Activated T-helper 1 cell treated with Interleukin-2 at 50 U/mL for 16 hours (primary cell): Measurements from ENCODE around the gene TMA7B.

Experiments used
- DNase-seq: peaks from one replicate; pipeline ENCODE4 v3.0.0-alpha.2; 2020; ENCODE audit warnings: low read depth

Gene TMA7B

GRCh38 chr22:39954584-39955055, 5.6 kb upstream of the TMA7B start:
- DNase-seq, result no peak

DNA sequence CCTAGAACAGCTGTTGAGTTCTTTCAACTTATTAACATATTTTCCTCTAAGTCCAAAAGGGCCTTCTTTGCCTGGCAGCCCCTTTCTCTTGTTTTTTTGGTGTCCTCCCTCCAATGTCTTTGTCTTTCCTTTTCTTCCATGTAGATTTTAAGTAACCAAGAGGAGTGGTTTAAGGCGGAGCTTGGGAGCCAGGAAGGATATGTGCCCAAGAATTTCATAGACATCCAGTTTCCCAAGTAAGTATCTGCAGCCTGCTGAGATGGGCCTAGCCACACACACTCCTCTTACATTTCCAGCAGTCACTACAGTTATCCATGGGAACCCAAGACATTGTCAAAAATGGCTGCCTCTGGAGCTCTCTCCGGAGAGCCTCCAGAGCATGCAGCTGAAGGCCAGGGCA, 4.5 kb upstream of the TMA7B start:
- no peak for DNase-seq

DNA sequence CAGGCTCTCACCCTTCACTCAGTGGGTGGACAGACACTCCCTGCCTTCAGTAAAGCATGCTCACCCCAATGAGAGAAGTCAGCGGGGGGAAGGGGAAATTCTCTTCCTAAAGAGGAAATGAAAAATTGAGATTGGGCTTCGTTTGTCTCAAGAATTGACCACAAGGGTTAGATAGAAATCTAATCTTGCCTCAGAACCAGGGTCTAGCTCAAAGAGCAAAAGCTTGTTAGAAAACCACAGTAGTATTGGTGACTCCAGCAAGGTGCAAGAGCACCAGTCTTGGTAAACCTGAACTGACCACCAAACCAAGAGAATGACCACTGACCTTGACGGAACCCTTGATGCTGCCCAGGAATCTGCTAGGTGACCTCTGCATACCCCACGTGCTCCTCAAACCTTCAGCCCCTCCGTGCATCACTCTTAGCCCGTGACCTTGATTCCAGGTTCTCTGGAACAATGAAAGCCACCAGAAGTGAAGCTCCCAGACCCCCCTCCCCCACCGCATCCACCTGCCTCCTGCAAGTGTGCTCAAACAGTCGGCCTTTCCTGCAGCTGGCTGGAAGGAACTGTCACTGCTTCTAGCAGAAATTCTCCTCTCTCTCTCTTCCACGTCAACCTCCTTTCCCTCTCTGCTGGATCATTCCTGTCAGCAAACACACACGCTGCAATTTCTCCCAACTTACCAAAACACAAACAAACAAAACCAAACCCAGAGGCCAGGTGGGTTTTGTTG, 3.1 kb upstream of the TMA7B start:
- DNase-seq, result no peak

GRCh38 chr22:39958009-39958711, 2.0 kb upstream of the TMA7B start:
- no peak for DNase-seq

DNA sequence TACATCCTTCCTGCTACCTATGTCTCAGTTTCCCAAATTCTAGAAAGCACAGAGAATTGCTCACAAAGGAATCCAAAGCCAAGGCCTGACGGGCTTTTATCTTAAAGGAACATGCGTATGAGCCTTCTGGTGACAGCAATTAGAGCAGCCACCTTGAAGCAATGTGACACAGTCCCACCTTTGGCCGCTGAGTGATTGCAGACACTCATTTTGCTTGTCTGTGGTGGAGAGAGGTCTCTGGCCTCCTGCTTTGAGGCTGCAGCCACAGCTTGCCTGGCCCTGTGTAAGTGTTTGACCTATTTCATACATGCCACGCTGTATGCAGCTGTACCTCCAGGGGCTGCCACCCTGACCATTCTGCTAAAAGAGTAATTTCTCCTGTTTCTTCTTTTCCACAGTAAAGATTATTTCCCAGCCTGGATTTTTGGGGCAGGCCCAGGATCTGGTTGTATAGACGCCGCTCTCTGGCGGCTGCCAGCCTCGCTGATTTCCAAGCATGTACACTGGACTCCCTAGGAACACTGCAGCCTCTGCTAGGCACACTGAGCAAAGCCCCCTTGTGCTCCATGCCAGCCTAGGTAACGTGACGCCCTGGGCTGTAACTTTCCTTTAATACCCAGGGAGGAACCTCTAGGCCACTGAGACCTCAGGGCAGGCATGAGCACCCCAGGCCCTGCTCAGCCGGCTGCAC, 1.1 kb upstream of the TMA7B start:
- no peak for DNase-seq

DNA sequence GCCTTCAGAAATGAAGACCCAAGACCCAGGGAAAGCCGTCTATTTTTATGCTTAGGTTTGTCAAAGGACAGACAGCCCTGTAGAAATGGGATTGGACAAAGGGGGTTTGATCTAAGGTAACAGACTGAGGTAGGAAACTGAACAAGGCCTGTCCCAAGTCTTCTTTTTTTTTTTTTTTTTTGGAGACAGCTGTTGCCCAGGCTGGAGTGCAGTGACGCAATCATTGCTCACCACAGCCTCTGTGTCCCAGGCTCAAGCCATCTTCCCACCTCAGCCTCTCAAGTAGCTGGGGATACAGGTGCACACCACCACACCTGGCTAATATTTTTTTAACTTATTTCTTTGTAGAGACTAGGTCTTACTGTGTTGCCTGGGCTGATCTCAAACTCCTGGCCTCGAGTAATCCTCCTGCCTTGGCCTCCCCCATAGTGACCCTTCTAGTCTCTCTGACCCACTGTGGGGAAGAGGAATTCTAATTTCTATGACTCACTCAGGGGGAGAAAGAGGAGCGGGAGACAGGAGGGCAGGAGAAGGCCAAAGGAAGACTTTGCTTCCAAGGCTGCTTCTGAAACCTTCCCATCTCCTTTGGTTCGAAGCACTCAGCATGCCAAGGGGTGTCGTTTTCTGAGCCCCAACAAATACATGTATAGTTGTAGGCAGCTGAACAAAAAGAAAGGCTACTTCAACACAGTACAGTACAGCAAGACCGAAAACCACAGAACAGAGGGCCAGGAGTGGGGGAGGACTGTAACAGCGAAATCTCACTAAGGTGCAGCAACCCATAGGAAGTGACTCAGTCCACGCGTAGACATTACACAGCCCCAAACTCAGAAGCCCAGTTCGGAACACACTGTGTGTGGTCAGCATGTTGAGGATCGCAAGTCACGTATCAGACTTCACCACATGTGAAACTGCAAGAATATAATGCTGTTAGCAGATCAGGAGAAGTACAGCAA, 872 bp downstream of the TMA7B start:
- DNase-seq, result peak; percentile 36

GRCh38 chr22:39962071-39962470, 1.9 kb downstream of the TMA7B start:
- DNase-seq, result no peak

- no peak for DNase-seq
Measured at GRCh38 chr22:39965748-39966147, 5.6 kb downstream of the TMA7B start.

DNA sequence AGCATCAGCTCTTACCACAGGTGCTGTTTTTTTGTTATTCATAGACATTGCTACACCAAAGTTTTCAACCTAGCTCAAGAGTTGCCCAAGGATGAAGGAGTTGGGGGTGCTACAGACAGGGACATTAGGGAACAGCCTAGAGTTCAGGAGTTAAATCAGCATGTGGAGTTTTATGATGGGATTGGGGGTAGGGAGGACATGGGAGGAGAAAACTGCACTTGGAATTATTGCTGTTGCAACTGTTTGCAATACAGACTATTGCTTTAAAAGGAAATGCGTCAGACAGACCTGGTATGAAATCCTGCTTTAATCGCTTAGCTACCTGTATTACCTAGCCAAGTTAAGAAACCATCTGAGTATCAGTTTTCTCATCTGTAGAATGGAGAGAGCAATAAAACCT, 6.3 kb downstream of the TMA7B start:
- no peak for DNase-seq

GRCh38 chr22:39967103-39967829, 7.1 kb downstream of the TMA7B start:
- no peak for DNase-seq

- no peak for DNase-seq
Measured at GRCh38 chr22:39967996-39968972, 8.1 kb downstream of the TMA7B start.

DNA sequence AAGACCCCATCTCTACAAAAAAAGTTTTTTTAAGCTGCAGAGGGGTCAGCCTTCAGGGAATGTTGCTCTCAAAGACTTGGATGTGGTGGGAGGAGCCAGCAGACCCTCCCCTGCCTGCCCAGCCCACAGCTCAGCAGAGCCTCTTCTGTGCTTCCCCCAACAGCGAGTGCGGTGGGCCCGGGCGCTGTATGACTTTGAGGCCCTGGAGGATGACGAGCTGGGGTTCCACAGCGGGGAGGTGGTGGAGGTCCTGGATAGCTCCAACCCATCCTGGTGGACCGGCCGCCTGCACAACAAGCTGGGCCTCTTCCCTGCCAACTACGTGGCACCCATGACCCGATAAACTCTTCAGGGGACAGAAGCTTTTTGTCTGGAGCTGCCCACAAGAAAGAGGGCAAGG, 10.5 kb downstream of the TMA7B start:
- DNase-seq, result no peak

- DNase-seq, result no peak
Measured at GRCh38 chr22:39972641-39973040, 12.4 kb downstream of the TMA7B start.

DNA sequence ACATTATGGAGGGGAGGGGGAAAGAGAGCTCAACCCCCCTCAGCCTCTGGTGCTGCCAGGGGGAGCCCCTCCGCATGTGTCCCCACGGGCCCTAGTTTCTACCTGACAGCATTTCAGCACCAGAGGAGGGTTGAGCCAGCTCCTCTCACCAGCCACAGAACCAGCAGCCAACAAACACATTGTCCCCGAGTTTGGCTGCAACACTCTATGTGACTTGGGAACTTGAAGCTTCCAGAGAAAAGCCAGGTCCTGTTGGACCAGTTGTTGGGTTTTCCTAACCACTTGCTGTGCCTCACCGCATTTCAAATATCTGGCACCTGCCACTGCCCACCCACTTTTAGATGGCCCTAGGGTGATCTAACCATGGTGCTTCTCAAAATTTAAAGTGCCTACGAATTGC, 13.5 kb downstream of the TMA7B start:
- DNase-seq, result no peak

DNA sequence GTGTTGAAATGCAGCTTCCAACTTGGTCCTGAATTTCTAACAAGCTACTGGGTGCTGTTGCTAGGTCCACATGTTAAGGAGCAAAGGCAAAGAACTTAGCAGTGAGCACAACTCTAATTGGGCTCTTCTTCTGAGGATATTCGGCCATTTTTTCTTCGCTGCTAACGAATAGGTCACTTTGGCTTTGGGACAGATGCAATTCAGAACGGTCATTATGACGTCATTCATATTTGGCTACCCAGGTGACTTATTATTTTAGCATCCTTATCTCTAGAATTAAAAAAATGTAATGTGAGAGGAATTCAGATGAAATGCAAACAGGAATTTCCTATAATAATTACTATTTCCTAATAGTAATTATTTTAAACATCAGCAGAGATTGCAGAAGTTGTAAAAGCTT, 13.9 kb downstream of the TMA7B start:
- no peak for DNase-seq

DNA sequence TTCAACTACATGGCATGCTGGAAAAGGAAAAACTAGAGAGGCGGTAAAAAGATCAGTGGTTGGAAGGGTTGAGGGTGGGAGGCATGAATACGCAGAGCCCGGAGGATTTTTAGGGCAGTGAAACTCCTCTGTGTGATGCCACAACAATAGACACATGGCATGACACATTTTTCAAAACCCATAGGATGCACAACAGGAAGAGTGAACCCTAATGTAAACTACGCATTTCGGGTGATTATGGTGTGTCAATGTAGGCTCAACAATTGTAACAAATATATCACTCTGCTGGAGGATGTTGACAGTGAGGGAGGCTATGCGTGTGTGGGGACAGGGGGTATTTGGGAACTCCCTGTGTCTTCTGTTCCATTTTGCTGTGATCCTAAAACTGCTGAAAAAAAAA, 18.9 kb downstream of the TMA7B start:
- no peak for DNase-seq

GRCh38 chr22:39979458-39979857, 19.3 kb downstream of the TMA7B start:
- no peak for DNase-seq

DNA sequence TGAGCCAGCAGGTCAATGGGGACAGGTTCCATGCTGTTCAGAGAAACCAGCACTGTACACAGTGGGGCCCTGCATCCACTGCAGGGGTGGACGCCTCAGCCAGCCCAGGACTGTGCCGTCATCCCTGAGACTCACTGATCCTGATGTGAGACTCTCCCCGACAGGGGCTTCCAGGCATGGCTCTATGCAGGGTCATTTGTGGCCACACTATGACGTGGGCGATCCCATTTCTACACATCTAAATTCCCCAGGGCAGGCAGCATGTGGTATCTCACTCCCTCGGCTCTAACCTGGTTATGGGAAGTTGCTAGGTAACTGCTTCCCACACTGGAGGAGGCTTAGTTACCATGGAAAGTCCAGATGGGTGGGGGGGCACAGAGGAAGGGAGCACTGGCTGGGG, 20.4 kb downstream of the TMA7B start:
- no peak for DNase-seq

- DNase-seq, result no peak
Measured at GRCh38 chr22:39983346-39983745, 23.1 kb downstream of the TMA7B start.

GRCh38 chr22:39984006-39984405, 23.8 kb downstream of the TMA7B start:
- DNase-seq, result no peak
